GM10266 (cell line): ENCODE data around the gene PPP6C.

Source experiments
- DNase-seq: peaks from one replicate; pipeline ENCODE4 v3.0.0; 2012; ENCODE audit errors: extremely low spot score
- CTCF ChIP-seq: IDR thresholded peaks from 2 replicates; pipeline ENCODE4 v1.5.1; 2012; ENCODE audit warnings: mild to moderate bottlenecking, low read depth; ENCODE audit not compliant: control insufficient read depth, insufficient read depth; ENCODE audit errors: missing control alignments

The PPP6C gene

GRCh38 chr9:125142560-125143376, 46.8 kb downstream of the PPP6C start:
- DNase-seq, result peak; percentile 18

DNA sequence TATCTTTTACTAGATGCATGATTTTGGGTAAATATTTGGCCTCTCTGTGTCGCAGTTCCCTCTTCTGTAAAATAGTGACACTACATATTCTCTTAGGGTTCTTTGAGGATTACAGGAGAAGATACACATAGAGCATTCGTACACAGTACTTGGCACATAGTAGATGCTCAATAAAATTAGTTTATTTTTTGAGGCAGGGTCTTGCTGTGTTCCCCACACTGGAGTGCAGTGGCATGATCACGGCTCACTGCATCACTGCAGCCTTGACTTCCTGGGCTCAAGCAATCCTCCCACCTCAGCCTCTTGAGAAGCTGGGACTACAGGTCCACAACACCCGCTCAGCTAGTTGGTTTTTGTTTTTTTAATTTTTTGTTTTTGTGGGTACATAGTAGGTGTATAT, 47.9 kb downstream of the PPP6C start:
- no peak for DNase-seq
- no peak for TF ChIP-seq CTCF

More at GRCh38 chr9:125142560-125143376, 46.8 kb downstream of the PPP6C start:
- TF ChIP-seq CTCF, result peak; percentile 3

GRCh38 chr9:125141251-125141650, 48.4 kb downstream of the PPP6C start:
- DNase-seq, result no peak
- TF ChIP-seq CTCF, result no peak

DNA sequence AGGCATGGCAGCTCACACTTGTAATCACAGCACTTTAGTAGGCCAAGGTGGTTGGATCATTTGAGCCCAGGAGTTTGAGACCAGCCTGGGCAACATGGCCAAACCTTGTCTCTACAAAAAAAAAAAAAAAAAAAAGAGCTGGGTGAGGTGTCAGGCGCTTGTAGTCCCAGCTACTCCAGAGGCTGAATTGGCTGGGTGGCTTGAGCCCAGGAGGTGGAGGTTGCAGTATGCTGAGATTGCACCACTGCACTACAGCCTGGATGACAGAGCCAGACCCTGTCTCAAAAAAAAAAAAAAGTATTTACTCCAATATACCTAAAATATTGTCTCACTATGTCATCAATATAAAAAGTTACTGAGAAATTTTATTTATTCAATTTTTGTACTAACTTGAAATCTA, 49.0 kb downstream of the PPP6C start:
- no peak for DNase-seq
- TF ChIP-seq CTCF, result no peak

DNA sequence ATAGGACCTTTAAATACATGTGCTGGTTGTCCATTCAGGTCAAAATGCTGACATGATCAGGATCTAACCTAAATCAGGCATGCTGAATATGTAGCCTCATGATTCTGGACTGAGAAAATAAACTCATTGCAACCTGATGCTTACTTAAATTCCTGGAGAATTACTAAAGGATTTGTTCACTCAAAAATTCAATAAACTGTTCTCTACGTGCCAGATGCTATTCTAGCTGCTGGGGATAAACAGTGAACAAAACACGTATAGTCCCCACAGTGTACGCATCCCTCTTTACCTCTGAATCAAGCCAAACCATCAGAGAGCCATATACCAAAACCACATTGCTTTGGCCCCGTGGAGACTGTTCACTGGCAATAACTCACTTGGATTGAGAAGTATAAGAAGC, 52.4 kb downstream of the PPP6C start:
- TF ChIP-seq CTCF, result no peak
- DNase-seq, result no peak

DNA sequence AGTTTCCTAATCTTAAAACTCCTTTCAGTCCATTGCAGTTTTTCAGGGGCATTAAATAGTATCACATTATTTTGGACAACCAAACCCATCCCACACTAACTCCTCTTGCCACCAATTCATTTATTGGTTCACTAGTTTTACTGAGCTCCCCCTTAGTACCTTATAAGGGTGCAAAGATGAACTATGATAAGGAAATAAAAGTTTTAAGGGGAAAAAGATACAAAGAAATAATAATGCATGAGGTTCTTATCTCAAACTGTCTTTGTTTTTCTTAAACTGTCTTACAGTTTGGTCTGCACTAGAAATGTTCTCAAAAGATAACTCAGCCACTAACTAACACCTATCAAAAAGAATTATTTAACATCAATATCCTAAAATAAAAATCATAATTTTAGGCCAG, 54.6 kb downstream of the PPP6C start:
- no peak for DNase-seq
- no peak for TF ChIP-seq CTCF
